ENCODE data around the gene TSEN2. TPM values are rescaled to one million over a fixed set of nuclear protein-coding genes. Genes with fewer than 3 reads are reported as not detected.
A peak's percentile ranks its signal among the peaks of the same experiment; 100 is the strongest.

TSEN2 gene
- total and polyA plus RNA-seq, 2 of the 13 experiments (the other 11 are each of a cell fraction or from before 2014, with no cell fraction given) = 11.0 to 17.3 TPM

DNA sequence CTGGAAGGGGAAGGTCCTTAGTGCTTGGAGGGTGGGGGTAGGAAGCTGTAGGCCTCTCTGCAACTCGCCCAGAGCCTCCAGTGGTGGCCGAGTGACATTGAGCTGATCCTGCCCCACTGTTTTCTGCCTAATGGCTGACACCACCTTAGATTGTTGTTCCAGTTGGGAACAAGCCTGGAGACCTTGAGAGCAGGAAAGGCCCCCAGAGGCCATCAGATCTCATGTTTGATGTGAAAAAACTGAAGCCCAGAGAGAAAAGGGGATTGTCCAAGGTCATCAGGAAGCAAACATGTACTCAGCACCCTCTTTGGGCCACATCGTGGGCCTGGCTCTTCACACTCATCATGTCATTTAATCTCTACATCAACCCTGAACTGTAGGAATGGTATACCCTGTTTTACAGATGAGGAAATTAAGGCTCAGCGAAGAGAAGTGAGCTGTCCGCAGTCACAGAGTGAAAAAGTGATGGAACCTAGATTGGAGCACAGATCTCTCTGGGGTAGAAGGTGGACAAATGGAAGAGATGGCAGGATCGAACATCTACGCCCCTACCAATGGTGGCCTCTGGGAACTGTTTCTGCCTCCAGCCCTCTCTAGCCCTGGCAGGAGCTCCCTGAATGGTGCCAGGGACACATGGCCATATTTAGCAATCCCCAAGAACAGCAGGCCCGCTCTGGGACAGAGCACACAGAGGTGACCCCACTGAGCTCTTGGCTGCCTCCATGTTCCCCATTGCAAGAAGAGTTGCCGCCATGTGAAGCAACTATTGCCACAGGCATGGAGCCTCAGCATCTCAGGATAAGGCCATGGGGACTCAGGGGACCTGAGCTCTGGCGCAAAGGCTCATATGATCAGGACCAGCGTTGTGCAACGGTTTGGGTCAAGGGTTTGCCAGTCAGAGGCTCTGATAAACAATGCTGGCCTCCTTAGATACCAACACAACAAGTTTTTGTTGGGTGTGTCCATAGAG, 31.6 kb upstream of the TSEN2 start (continued):
- TF ChIP-seq, protein P1, sequence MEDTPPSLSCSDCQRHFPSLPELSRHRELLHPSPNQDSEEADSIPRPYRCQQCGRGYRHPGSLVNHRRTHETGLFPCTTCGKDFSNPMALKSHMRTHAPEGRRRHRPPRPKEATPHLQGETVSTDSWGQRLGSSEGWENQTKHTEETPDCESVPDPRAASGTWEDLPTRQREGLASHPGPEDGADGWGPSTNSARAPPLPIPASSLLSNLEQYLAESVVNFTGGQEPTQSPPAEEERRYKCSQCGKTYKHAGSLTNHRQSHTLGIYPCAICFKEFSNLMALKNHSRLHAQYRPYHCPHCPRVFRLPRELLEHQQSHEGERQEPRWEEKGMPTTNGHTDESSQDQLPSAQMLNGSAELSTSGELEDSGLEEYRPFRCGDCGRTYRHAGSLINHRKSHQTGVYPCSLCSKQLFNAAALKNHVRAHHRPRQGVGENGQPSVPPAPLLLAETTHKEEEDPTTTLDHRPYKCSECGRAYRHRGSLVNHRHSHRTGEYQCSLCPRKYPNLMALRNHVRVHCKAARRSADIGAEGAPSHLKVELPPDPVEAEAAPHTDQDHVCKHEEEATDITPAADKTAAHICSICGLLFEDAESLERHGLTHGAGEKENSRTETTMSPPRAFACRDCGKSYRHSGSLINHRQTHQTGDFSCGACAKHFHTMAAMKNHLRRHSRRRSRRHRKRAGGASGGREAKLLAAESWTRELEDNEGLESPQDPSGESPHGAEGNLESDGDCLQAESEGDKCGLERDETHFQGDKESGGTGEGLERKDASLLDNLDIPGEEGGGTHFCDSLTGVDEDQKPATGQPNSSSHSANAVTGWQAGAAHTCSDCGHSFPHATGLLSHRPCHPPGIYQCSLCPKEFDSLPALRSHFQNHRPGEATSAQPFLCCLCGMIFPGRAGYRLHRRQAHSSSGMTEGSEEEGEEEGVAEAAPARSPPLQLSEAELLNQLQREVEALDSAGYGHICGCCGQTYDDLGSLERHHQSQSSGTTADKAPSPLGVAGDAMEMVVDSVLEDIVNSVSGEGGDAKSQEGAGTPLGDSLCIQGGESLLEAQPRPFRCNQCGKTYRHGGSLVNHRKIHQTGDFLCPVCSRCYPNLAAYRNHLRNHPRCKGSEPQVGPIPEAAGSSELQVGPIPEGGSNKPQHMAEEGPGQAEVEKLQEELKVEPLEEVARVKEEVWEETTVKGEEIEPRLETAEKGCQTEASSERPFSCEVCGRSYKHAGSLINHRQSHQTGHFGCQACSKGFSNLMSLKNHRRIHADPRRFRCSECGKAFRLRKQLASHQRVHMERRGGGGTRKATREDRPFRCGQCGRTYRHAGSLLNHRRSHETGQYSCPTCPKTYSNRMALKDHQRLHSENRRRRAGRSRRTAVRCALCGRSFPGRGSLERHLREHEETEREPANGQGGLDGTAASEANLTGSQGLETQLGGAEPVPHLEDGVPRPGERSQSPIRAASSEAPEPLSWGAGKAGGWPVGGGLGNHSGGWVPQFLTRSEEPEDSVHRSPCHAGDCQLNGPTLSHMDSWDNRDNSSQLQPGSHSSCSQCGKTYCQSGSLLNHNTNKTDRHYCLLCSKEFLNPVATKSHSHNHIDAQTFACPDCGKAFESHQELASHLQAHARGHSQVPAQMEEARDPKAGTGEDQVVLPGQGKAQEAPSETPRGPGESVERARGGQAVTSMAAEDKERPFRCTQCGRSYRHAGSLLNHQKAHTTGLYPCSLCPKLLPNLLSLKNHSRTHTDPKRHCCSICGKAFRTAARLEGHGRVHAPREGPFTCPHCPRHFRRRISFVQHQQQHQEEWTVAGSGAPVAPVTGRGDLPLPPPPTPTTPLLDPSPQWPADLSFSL (CRISPR knock-in tag; IDR thresholded peaks at IDR 0.05) = no peak
- TF ChIP-seq, protein P2, sequence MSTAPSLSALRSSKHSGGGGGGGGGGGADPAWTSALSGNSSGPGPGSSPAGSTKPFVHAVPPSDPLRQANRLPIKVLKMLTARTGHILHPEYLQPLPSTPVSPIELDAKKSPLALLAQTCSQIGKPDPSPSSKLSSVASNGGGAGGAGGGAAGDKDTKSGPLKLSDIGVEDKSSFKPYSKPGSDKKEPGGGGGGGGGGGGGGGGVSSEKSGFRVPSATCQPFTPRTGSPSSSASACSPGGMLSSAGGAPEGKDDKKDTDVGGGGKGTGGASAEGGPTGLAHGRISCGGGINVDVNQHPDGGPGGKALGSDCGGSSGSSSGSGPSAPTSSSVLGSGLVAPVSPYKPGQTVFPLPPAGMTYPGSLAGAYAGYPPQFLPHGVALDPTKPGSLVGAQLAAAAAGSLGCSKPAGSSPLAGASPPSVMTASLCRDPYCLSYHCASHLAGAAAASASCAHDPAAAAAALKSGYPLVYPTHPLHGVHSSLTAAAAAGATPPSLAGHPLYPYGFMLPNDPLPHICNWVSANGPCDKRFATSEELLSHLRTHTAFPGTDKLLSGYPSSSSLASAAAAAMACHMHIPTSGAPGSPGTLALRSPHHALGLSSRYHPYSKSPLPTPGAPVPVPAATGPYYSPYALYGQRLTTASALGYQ (CRISPR knock-in tag; IDR thresholded peaks at IDR 0.05) = peak; percentile 52; the same call in 1 of the 2 replicates
- TF ChIP-seq ZNF670 (CRISPR knock-in tag; IDR thresholded peaks at IDR 0.05; ENCODE audit: borderline replicate concordance) (no peak), KDM6A (CRISPR knock-in tag; IDR thresholded peaks at IDR 0.05; ENCODE audit: low read depth) (peak; percentile 72; the same call in 1 of the 2 replicates), CHD4 (IDR thresholded peaks at IDR 0.05; ENCODE audit: borderline replicate concordance, low read length) (peak; percentile 22), ZNF766 (CRISPR knock-in tag; IDR thresholded peaks at IDR 0.05; ENCODE audit: borderline replicate concordance) (no peak), NFKB2 (CRISPR knock-in tag; IDR thresholded peaks at IDR 0.05; ENCODE audit: borderline replicate concordance) (no peak), SP2 (CRISPR knock-in tag; IDR thresholded peaks at IDR 0.05) (no peak), GABPA (IDR thresholded peaks at IDR 0.05; ENCODE audit: low read depth, low read length) (no peak), GABPA (CRISPR knock-in tag; IDR thresholded peaks at IDR 0.05; ENCODE audit: low read depth) (peak; percentile 42; the same call in 1 of the 2 replicates), FOXO1 (CRISPR knock-in tag; IDR thresholded peaks at IDR 0.05) (peak; percentile 90), EHMT2 (IDR thresholded peaks at IDR 0.05; ENCODE audit: borderline replicate concordance, low read depth, low read length) (peak; percentile 60; the same call in 1 of the 2 replicates), SRSF4 (IDR thresholded peaks at IDR 0.05; ENCODE audit: low read depth, low read length, poor library complexity, severe bottlenecking) (no peak), SYNCRIP (IDR thresholded peaks at IDR 0.05; ENCODE audit: insufficient read depth, low read depth, low read length) (no peak), ZNF839 (CRISPR knock-in tag; IDR thresholded peaks at IDR 0.05; ENCODE audit: borderline replicate concordance) (no peak), REXO4 (CRISPR knock-in tag; IDR thresholded peaks at IDR 0.05; ENCODE audit: borderline replicate concordance) (no peak), ZSCAN25 (CRISPR knock-in tag; IDR thresholded peaks at IDR 0.05) (no peak), KDM5B (CRISPR knock-in tag; IDR thresholded peaks at IDR 0.05; ENCODE audit: borderline replicate concordance) (no peak)
- TF ChIP-seq, protein P3, sequence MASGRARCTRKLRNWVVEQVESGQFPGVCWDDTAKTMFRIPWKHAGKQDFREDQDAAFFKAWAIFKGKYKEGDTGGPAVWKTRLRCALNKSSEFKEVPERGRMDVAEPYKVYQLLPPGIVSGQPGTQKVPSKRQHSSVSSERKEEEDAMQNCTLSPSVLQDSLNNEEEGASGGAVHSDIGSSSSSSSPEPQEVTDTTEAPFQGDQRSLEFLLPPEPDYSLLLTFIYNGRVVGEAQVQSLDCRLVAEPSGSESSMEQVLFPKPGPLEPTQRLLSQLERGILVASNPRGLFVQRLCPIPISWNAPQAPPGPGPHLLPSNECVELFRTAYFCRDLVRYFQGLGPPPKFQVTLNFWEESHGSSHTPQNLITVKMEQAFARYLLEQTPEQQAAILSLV (CRISPR knock-in tag; IDR thresholded peaks at IDR 0.05; ENCODE audit: borderline replicate concordance) = no peak
